ENCODE results near the gene PACSIN2.

GRCh38 chr22:43006016-43006505 is 8.9 kb downstream of the PACSIN2 start:
- TF ChIP-seq NFXL1 (IDR thresholded peaks at IDR 0.05; ENCODE audit: borderline replicate concordance) (no peak), RBBP5 (conservative IDR thresholded peaks at IDR 0.05) (no peak), EZH2 (IDR thresholded peaks at IDR 0.05; ENCODE audit: borderline replicate concordance, control insufficient read depth, low read depth, low read length) (no peak), MAX (IDR thresholded peaks at IDR 0.05; ENCODE audit: low read depth, low read length) (no peak), CBX3 (IDR thresholded peaks at IDR 0.05; ENCODE audit: borderline replicate concordance, low read depth) (no peak), CTCF (IDR thresholded peaks at IDR 0.05 in 2 of 3, conservative IDR thresholded peaks at IDR 0.05 in 1 of 3; ENCODE audit: control insufficient read depth in 2 of 3, extremely low read depth in 1 of 3, insufficient read depth in 1 of 3, low read depth in 3 of 3, low read length in 3 of 3) (no peak), BCL11A (IDR thresholded peaks at IDR 0.05; ENCODE audit: low read depth, low read length) (no peak), PBX3 (IDR thresholded peaks at IDR 0.05; ENCODE audit: insufficient replicate concordance, low read depth, low read length) (no peak), SRF (IDR thresholded peaks at IDR 0.05; ENCODE audit: low read depth in 2 of 2, low read length in 2 of 2) (no peak), ZNF592 (IDR thresholded peaks at IDR 0.05) (no peak), POLR2A (IDR thresholded peaks at IDR 0.05; ENCODE audit: low read depth, low read length) (no peak), CHD2 (IDR thresholded peaks at IDR 0.05; ENCODE audit: borderline replicate concordance, low read depth, low read length) (no peak)

Measured in GM12878 (cell line).